ENCODE measurements around the gene DESI1. TPM values are rescaled to one million over a fixed set of nuclear protein-coding genes. Genes with fewer than 3 reads are reported as not detected.

DESI1 gene
- total RNA-seq, 1 experiment from 2014 or later = 38.2 TPM

DNA sequence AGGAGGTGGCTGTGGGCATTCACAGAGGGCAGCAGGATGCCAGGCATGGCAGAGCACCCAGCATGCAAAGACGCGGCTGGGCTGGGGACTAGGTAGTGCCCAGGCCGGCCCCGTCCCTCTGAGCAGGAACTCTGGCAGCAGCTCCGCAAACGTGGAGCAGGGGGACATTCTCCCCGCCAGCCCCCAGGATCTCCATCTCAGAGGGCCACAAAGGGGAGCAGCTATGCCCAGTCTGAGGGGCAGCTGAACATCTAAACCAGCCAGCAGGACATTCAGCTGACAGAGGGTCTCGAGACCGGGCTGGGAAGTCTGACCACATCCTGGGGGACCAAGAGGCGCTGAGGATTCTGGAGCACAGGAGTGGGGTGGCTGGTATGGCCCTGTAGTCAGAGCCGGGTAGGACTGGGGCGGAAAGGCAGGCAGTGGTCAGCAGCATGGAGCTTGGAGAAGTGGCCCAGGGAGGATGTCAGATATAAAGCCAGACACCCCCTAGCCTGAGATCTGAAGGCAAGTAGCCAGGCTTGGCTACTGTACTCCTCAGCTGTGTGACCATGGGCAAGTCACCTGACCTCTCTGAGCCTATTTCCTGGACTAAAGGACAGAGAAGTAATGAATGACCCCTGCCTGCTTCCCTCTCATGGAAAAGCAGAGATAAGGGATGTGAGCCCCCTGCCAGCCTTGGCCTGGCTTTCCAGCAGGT, 41.4 kb downstream of the DESI1 start:
- Mint-ChIP-seq H3K4me3 (ENCODE audit: unreplicated experiment) (no peak overlapping the region), H3K27ac (ENCODE audit: unreplicated experiment) (no peak overlapping the region), H3K27me3 (ENCODE audit: insufficient read depth, unreplicated experiment) (no peaks in the 10 kb centered on the region), H3K4me1 (ENCODE audit: low read depth, unreplicated experiment) (no peaks in the 10 kb centered on the region), H3K9me3 (ENCODE audit: unreplicated experiment) (no peaks in the 10 kb centered on the region), H3K36me3 (ENCODE audit: insufficient read depth, unreplicated experiment) (no peaks in the 10 kb centered on the region)
- Histone ChIP-seq H3K9me3 (no peaks in the 10 kb centered on the region), H3K4me1 (no peaks in the 10 kb centered on the region), H3K4me3 (ENCODE audit: low read depth, low read length) (no peak overlapping the region), H3K36me3 (ENCODE audit: control insufficient read depth, insufficient read depth, low read length) (no peaks in the 10 kb centered on the region; the same call in none of the 2 replicates), H3K27me3 (replicated peaks; ENCODE audit: control insufficient read depth, insufficient read depth, low read length) (no peaks in the 10 kb centered on the region)
- DNase-seq = no peak
- no TSS peak for BruUV-seq (replicated peaks)
- TF ChIP-seq, protein P1, sequence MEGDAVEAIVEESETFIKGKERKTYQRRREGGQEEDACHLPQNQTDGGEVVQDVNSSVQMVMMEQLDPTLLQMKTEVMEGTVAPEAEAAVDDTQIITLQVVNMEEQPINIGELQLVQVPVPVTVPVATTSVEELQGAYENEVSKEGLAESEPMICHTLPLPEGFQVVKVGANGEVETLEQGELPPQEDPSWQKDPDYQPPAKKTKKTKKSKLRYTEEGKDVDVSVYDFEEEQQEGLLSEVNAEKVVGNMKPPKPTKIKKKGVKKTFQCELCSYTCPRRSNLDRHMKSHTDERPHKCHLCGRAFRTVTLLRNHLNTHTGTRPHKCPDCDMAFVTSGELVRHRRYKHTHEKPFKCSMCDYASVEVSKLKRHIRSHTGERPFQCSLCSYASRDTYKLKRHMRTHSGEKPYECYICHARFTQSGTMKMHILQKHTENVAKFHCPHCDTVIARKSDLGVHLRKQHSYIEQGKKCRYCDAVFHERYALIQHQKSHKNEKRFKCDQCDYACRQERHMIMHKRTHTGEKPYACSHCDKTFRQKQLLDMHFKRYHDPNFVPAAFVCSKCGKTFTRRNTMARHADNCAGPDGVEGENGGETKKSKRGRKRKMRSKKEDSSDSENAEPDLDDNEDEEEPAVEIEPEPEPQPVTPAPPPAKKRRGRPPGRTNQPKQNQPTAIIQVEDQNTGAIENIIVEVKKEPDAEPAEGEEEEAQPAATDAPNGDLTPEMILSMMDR (IDR thresholded peaks at IDR 0.05; ENCODE audit: insufficient read depth in 1 of 2, low read depth in 1 of 2, low read length in 1 of 2, severe bottlenecking in 1 of 2, unreplicated experiment in 1 of 2) = no peak
- ChIA-PET CTCF (no interaction called here), POLR2A (no interaction called here)
- intact Hi-C loops (cut with micrococcal nuclease; ENCODE audit: unreplicated experiment) = no loop called here

DNA sequence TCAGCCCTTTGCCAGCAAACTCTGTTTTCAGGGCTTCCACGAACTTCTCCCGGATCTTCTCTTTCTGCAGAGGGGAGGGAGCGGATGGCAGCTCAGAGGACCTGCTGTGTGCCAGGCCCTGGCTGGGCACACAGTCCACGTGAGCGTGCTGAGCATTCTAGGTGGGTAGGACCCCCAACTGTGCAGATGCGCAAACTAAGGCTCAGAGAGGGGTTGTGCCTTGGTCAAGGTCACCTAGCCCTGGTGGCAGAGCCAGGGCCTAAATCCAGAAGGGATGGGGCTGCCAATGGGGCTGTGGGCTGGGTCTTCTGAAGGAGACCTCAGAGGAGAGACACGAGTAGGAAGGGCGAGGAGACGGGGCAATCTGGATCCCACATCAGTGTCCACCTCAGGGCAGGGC, 42.0 kb downstream of the DESI1 start:
- no peak for DNase-seq
- H3K4me3 Mint-ChIP-seq (ENCODE audit: unreplicated experiment) = no peak overlapping the region

GRCh38 chr22:41578114-41578513, 42.7 kb downstream of the DESI1 start:
- intact Hi-C loops (cut with micrococcal nuclease; ENCODE audit: unreplicated experiment) = no loop called here
- CTCF ChIA-PET = interaction anchor here (0.6 to 2.3 kb wide), 3 partner anchors 19 to 93 kb away, joined by 3 to 11 read pairs (median 4); no protein-coding TSS in a partner anchor
- Histone ChIP-seq H3K4me3 (ENCODE audit: low read depth, low read length) (no peak overlapping the region), H3K4me1 (no peaks in the 10 kb centered on the region), H3K27me3 (replicated peaks; ENCODE audit: control insufficient read depth, insufficient read depth, low read length) (no peaks in the 10 kb centered on the region), H3K36me3 (ENCODE audit: control insufficient read depth, insufficient read depth, low read length) (no peaks in the 10 kb centered on the region; the same call in none of the 2 replicates), H3K9me3 (no peaks in the 10 kb centered on the region)
- Mint-ChIP-seq H3K36me3 (ENCODE audit: insufficient read depth, unreplicated experiment) (no peaks in the 10 kb centered on the region), H3K9me3 (ENCODE audit: unreplicated experiment) (no peaks in the 10 kb centered on the region), H3K27me3 (ENCODE audit: insufficient read depth, unreplicated experiment) (no peaks in the 10 kb centered on the region), H3K27ac (ENCODE audit: unreplicated experiment) (peak overlapping the region; percentile 35), H3K4me1 (ENCODE audit: low read depth, unreplicated experiment) (no peaks in the 10 kb centered on the region), H3K4me3 (ENCODE audit: unreplicated experiment) (no peak overlapping the region)
- BruUV-seq (replicated peaks) = no TSS peak
- POLR2A ChIA-PET = no interaction called here
- TF ChIP-seq, protein P1 (IDR thresholded peaks at IDR 0.05; ENCODE audit: insufficient read depth in 1 of 2, low read depth in 1 of 2, low read length in 1 of 2, severe bottlenecking in 1 of 2, unreplicated experiment in 1 of 2) = no peak
- DNase-seq = no peak

More for the DNA sequence above, 42.0 kb downstream of the DESI1 start:
- Histone ChIP-seq H3K9me3 (no peaks in the 10 kb centered on the region), H3K4me1 (no peaks in the 10 kb centered on the region), H3K36me3 (ENCODE audit: control insufficient read depth, insufficient read depth, low read length) (no peaks in the 10 kb centered on the region; the same call in none of the 2 replicates), H3K4me3 (ENCODE audit: low read depth, low read length) (no peak overlapping the region), H3K27me3 (replicated peaks; ENCODE audit: control insufficient read depth, insufficient read depth, low read length) (no peaks in the 10 kb centered on the region)
- Mint-ChIP-seq H3K4me1 (ENCODE audit: low read depth, unreplicated experiment) (no peaks in the 10 kb centered on the region), H3K27me3 (ENCODE audit: insufficient read depth, unreplicated experiment) (no peaks in the 10 kb centered on the region), H3K36me3 (ENCODE audit: insufficient read depth, unreplicated experiment) (no peaks in the 10 kb centered on the region), H3K9me3 (ENCODE audit: unreplicated experiment) (no peaks in the 10 kb centered on the region), H3K27ac (ENCODE audit: unreplicated experiment) (no peak overlapping the region)
- intact Hi-C loops (cut with micrococcal nuclease; ENCODE audit: unreplicated experiment) = no loop called here
- TF ChIP-seq, protein P1 (IDR thresholded peaks at IDR 0.05; ENCODE audit: insufficient read depth in 1 of 2, low read depth in 1 of 2, low read length in 1 of 2, severe bottlenecking in 1 of 2, unreplicated experiment in 1 of 2) = no peak
- no TSS peak for BruUV-seq (replicated peaks)
- ChIA-PET POLR2A (no interaction called here), CTCF (no interaction called here)
